ENCODE data around the gene TP73.

GRCh38 chr1:3772027-3772714 is 119.9 kb downstream of the TP73 start:
- TF ChIP-seq POLR2A (IDR thresholded peaks at IDR 0.05; ENCODE audit: low read length), result no peak
- no peak for TF ChIP-seq GATA1 (IDR thresholded peaks at IDR 0.05; ENCODE audit: low read depth, low read length)
